H9 (cell line): ENCODE measurements around the gene CAMTA1. TPM values are rescaled to one million over a fixed set of nuclear protein-coding genes. Genes with fewer than 3 reads are reported as not detected.

ENCODE experiments used
- DNase-seq: peaks from one replicate; pipeline ENCODE4 v3.0.0-alpha.2; 2017
- H2AFZ ChIP-seq: one replicate; pipeline ENCODE4 v1.6.1; 2013; ENCODE audit warnings: mild to moderate bottlenecking, low read length, control low read depth, moderate library complexity
- H2AK5ac ChIP-seq: 2 replicates; pipeline ENCODE4 v1.6.1; 2013; ENCODE audit warnings: low read length, control low read depth, mixed read lengths; ENCODE audit not compliant: insufficient read length
- H2BK120ac ChIP-seq: one replicate; pipeline ENCODE4 v1.6.1; 2013; ENCODE audit warnings: low read depth, mild to moderate bottlenecking, low read length, control low read depth, inconsistent platforms; ENCODE audit not compliant: poor library complexity, severe bottlenecking
- H2BK12ac ChIP-seq: 2 replicates; pipeline ENCODE4 v1.6.1; 2013; ENCODE audit warnings: low read length, control low read depth, mixed read lengths, low read depth; ENCODE audit not compliant: insufficient read length
- H2BK15ac ChIP-seq: 2 replicates; pipeline ENCODE4 v1.6.1; 2013; ENCODE audit warnings: low read depth, low read length, control low read depth
- H2BK20ac ChIP-seq: one replicate; pipeline ENCODE4 v1.6.1; 2013; ENCODE audit warnings: low read depth, mild to moderate bottlenecking, low read length, control low read depth, inconsistent platforms; ENCODE audit not compliant: poor library complexity, severe bottlenecking
- H2BK5ac ChIP-seq: 2 replicates; pipeline ENCODE4 v1.6.1; 2013; ENCODE audit warnings: low read length, control low read depth, mixed read lengths; ENCODE audit not compliant: insufficient read length
- H3K14ac ChIP-seq: 2 replicates; pipeline ENCODE4 v1.6.1; 2013; ENCODE audit warnings: low read length, control low read depth; ENCODE audit not compliant: insufficient read depth
- H3K18ac ChIP-seq: 2 replicates; pipeline ENCODE4 v1.6.1; 2013; ENCODE audit warnings: low read depth, mild to moderate bottlenecking, mixed read lengths, low read length, control low read depth; ENCODE audit not compliant: insufficient read length
- H3K23ac ChIP-seq: 2 replicates; pipeline ENCODE4 v1.6.1; 2013; ENCODE audit warnings: low read length, control low read depth, mixed read lengths, low read depth; ENCODE audit not compliant: insufficient read length
- H3K23me2 ChIP-seq: 2 replicates; pipeline ENCODE4 v1.6.1; 2013; ENCODE audit warnings: low read depth, mild to moderate bottlenecking, mixed read lengths, low read length, control low read depth; ENCODE audit not compliant: insufficient read length, poor library complexity, severe bottlenecking
- H3K27ac ChIP-seq: 2 replicates; pipeline ENCODE4 v1.5.1; 2013; ENCODE audit warnings: low read length, control low read depth, mixed read lengths, low read depth; ENCODE audit not compliant: insufficient read length
- H3K27me3 ChIP-seq: 2 replicates; pipeline ENCODE4 v1.6.1; 2013; ENCODE audit warnings: low read length, control low read depth, inconsistent platforms; ENCODE audit not compliant: insufficient read depth
- H3K4ac ChIP-seq: 2 replicates; pipeline ENCODE4 v1.6.1; 2013; ENCODE audit warnings: low read depth, mild to moderate bottlenecking, control low read depth, inconsistent platforms, low read length, moderate library complexity
- H3K4me1 ChIP-seq: 2 replicates; pipeline ENCODE4 v1.6.1; 2013; ENCODE audit warnings: low read length, control low read depth, inconsistent platforms; ENCODE audit not compliant: insufficient read depth
- H3K4me2 ChIP-seq: 2 replicates; pipeline ENCODE4 v1.6.1; 2013; ENCODE audit warnings: low read length, control low read depth, mixed read lengths; ENCODE audit not compliant: insufficient read length, insufficient read depth
- H3K56ac ChIP-seq: 2 replicates; pipeline ENCODE4 v1.6.1; 2013; ENCODE audit warnings: low read depth, mild to moderate bottlenecking, mixed read lengths, low read length, control low read depth; ENCODE audit not compliant: insufficient read length
- H3K79me1 ChIP-seq: 2 replicates; pipeline ENCODE4 v1.6.1; 2013; ENCODE audit warnings: low read depth, mild to moderate bottlenecking, moderate library complexity, low read length, control low read depth, inconsistent platforms; ENCODE audit not compliant: insufficient read depth, poor library complexity, severe bottlenecking
- H3K79me2 ChIP-seq: 2 replicates; pipeline ENCODE4 v1.6.1; 2013; ENCODE audit warnings: low read length, control low read depth, inconsistent platforms; ENCODE audit not compliant: insufficient read depth
- H3K9ac ChIP-seq: 2 replicates; pipeline ENCODE4 v1.6.1; 2013; ENCODE audit warnings: low read length, control low read depth, mixed read lengths; ENCODE audit not compliant: insufficient read length; ENCODE audit errors: extremely low read depth
- H3K9me3 ChIP-seq: one replicate; pipeline ENCODE4 v1.6.1; 2013; ENCODE audit warnings: low read depth, low read length, inconsistent platforms; ENCODE audit not compliant: control insufficient read depth
- H3T11ph ChIP-seq: one replicate; pipeline ENCODE4 v1.6.1; 2013; ENCODE audit warnings: mild to moderate bottlenecking, low read length, control low read depth, inconsistent platforms
- H4K20me1 ChIP-seq: one replicate; pipeline ENCODE4 v1.6.1; 2013; ENCODE audit not compliant: control insufficient read depth, insufficient read length, insufficient read depth
- H4K5ac ChIP-seq: 2 replicates; pipeline ENCODE4 v1.6.1; 2013; ENCODE audit warnings: low read depth, mild to moderate bottlenecking, mixed read lengths, low read length, control low read depth; ENCODE audit not compliant: insufficient read length
- H4K8ac ChIP-seq: replicated peaks from 2 replicates; pipeline ENCODE4 v1.6.1; 2013; ENCODE audit warnings: low read length, control low read depth, mixed read lengths, low read depth; ENCODE audit not compliant: insufficient read length
- H4K91ac ChIP-seq: 2 replicates; pipeline ENCODE4 v1.6.1; 2013; ENCODE audit warnings: low read depth, mild to moderate bottlenecking, moderate library complexity, mixed read lengths, low read length, control low read depth; ENCODE audit not compliant: insufficient read length
- H3K27ac Mint-ChIP-seq, 3 experiments: 2 replicates in 2 of 3; 3 replicates in 1 of 3; pipeline ENCODE4 v1.8.0; 2020 to 2021; ENCODE audit warnings: mixed read lengths in 3 of 3, mild to moderate bottlenecking in 1 of 3, moderate library complexity in 1 of 3
- H3K27me3 Mint-ChIP-seq: 2 replicates; pipeline ENCODE4 v1.8.0; 2021; ENCODE audit warnings: low read depth, mild to moderate bottlenecking, moderate library complexity, mixed read lengths
- H3K36me3 Mint-ChIP-seq, 3 experiments: 2 replicates in 2 of 3; 3 replicates in 1 of 3; pipeline ENCODE4 v1.8.0; 2020 to 2021; ENCODE audit warnings: low read depth in 3 of 3, mixed read lengths in 3 of 3; ENCODE audit not compliant: insufficient read depth in 1 of 3
- H3K4me1 Mint-ChIP-seq, 2 experiments: 2 replicates each; pipeline ENCODE4 v1.8.0; 2020; ENCODE audit warnings: mixed read lengths in 2 of 2
- H3K4me3 Mint-ChIP-seq, 2 experiments: 2 replicates in 1 of 2; 3 replicates in 1 of 2; pipeline ENCODE4 v1.8.0; 2020 to 2021; ENCODE audit warnings: mild to moderate bottlenecking in 2 of 2, mixed read lengths in 2 of 2, moderate library complexity in 1 of 2
- H3K9me3 Mint-ChIP-seq, 2 experiments: 2 replicates in 1 of 2; 3 replicates in 1 of 2; pipeline ENCODE4 v1.8.0; 2020; ENCODE audit warnings: mild to moderate bottlenecking in 2 of 2, mixed read lengths in 2 of 2, moderate library complexity in 1 of 2
- CTCF ChIP-seq: fragments of 200-600 bp; sonication (generic); conservative IDR thresholded peaks from 3 replicates; pipeline ENCODE4 v1.8.0; 2021; ENCODE audit warnings: antibody characterized with exemption, mild to moderate bottlenecking
- WGBS: extraction: QIAGEN DNeasy Blood & Tissue Kit; methylation state at CpG from one replicate; pipeline ENCODE4 v1.1.7; 2013; ENCODE audit warnings: missing lambda C conversion rate, low lambda C conversion rate, mixed read lengths; ENCODE audit not compliant: insufficient read length; ENCODE audit errors: extremely low coverage; 5-methylcytosine and 5-hydroxymethylcytosine counted together
- total RNA-seq: library from RNA; stranded (reverse); gene quantifications from 2 replicates; pipeline ENCODE4 v1.2.1, GENCODE V29; 2021

Gene CAMTA1
- total RNA-seq, 1 experiment from 2014 or later, result 115 TPM

- Mint-ChIP-seq H3K36me3 (peaks cover 0 to 6% (median 5%) of the 10 kb centered on the region in 3 experiments; a peak in 4 of 7 replicates), H3K9me3 (peaks cover 6 to 8% of the 10 kb centered on the region in 2 experiments), H3K4me1 (0 out of 4 replicates have a peak, but pooled peaks cover 0 to 4% of the 10 kb centered on the region in 2 experiments), H3K4me3 (no peak overlapping the region), H3K27ac (no peak overlapping the region; a peak in 3 of 7 replicates), H3K27me3 (peaks cover 2% of the 10 kb centered on the region)
- Histone ChIP-seq H3K9me3 (peaks cover 4% of the 10 kb centered on the region), H2AK5ac (no peak overlapping the region), H2BK15ac (no peak overlapping the region), H2BK12ac (no peak overlapping the region), H4K20me1 (peaks cover 3% of the 10 kb centered on the region), H3K9ac (no peak overlapping the region), H2BK20ac (no peak overlapping the region), H3K23ac (no peak overlapping the region), H4K91ac (no peak overlapping the region), H3K27ac (no peak overlapping the region), H3K4me1 (no peaks in the 10 kb centered on the region), H3K79me1 (no peaks in the 10 kb centered on the region), H2BK5ac (no peak overlapping the region), H4K5ac (no peak overlapping the region), H3K23me2 (no peaks in the 10 kb centered on the region), H3K14ac (no peak overlapping the region), H2AFZ (no peak overlapping the region), H3K4me2 (no peak overlapping the region), H3K18ac (no peak overlapping the region), H3K56ac (no peak overlapping the region), H3K27me3 (no peaks in the 10 kb centered on the region), H3K4ac (no peak overlapping the region), H3T11ph (no peak overlapping the region), H3K79me2 (no peaks in the 10 kb centered on the region), H2BK120ac (no peak overlapping the region), H4K8ac (no peak overlapping the region)
- no peak for TF ChIP-seq CTCF
- WGBS, result no CpG with 5 or more reads among the region's 15 CpGs
- DNase-seq, result no peak
These were observed 647.0 kb downstream of the CAMTA1 start for GRCh38 chr1:7432102-7432899.
